Measurements from ENCODE around the gene FAAH2. TPM values are rescaled to one million over a fixed set of nuclear protein-coding genes. Genes with fewer than 3 reads are reported as not detected.
A peak's percentile ranks its signal among the peaks of the same experiment; 100 is the strongest.

Gene FAAH2
- under 1 TPM in 3 of 4 donors, not detected in 1; 0.22 to 0.90 (median 0.59) TPM for total RNA-seq

- DNase-seq (ENCODE audit: low spot score in 2 of 2): no peak
- WGBS, 2 donors: 6 to 33% methylated on average over 13 to 22 of the region's 22 CpGs
- Histone ChIP-seq H3K4me3 (peak within 1 kb of the TSS in 2 of 4 donors; percentile 29 to 30), H3K9me3 (no peaks in the 10 kb centered on the region), H3K4me1 (no peaks in the 10 kb centered on the region), H3K36me3 (no peaks in the 10 kb centered on the region), H3K27me3 (no peaks in the 10 kb centered on the region), H3K27ac (no peak within 1 kb of the TSS)
- TF ChIP-seq POLR2A (IDR thresholded peaks at IDR 0.05) (no peak), CTCF (IDR thresholded peaks at IDR 0.05) (no peak), EP300 (IDR thresholded peaks at IDR 0.05) (no peak)
Measured at GRCh38 chrX:57286507-57287251, at the start of gene FAAH2. Gene FAAH2 (plus strand): TSS chrX:57286706. CDS start chrX:57286826, 120 bp downstream.

GRCh38 chrX:57241967-57242366 lies 44.5 kb upstream of the FAAH2 start:
- no peak for TF ChIP-seq POLR2A (IDR thresholded peaks at IDR 0.05)
- no peak for TF ChIP-seq CTCF (IDR thresholded peaks at IDR 0.05)
- no peak for TF ChIP-seq EP300 (IDR thresholded peaks at IDR 0.05)
- no peak for DNase-seq (ENCODE audit: low spot score in 2 of 2)
- 73 to 100% methylated on average over 1 to 7 of the region's 7 CpGs for WGBS, 2 donors

GRCh38 chrX:57251965-57252364 lies 34.5 kb upstream of the FAAH2 start:
- Histone ChIP-seq H3K4me1 (no peaks in the 10 kb centered on the region), H3K4me3 (no peak overlapping the region), H3K27ac (no peak overlapping the region), H3K27me3 (no peaks in the 10 kb centered on the region), H3K9me3 (peaks cover 0 to 30% (median 4%) of the 10 kb centered on the region in 4 donors), H3K36me3 (no peaks in the 10 kb centered on the region)
- TF ChIP-seq POLR2A (IDR thresholded peaks at IDR 0.05): no peak
- no peak for TF ChIP-seq EP300 (IDR thresholded peaks at IDR 0.05)
- no peak for TF ChIP-seq CTCF (IDR thresholded peaks at IDR 0.05)
- WGBS, 2 donors: 83% methylated on average over 6 of the region's 6 CpGs; no CpG with 5 or more reads in 1 of the 2 donors
- DNase-seq (ENCODE audit: low spot score in 2 of 2): no peak

More at GRCh38 chrX:57241967-57242366, 44.5 kb upstream of the FAAH2 start:
- H3K9me3 ChIP-seq: peaks cover 0 to 7% (median 2%) of the 10 kb centered on the region in 4 donors
- H3K4me1 ChIP-seq: no peaks in the 10 kb centered on the region
- peaks cover 0 to 10% (median 0%) of the 10 kb centered on the region in 3 donors for H3K36me3 ChIP-seq
- H3K27ac ChIP-seq: no peak overlapping the region
- no peak overlapping the region for H3K4me3 ChIP-seq
- H3K27me3 ChIP-seq: no peaks in the 10 kb centered on the region

- Histone ChIP-seq H3K4me1 (no peaks in the 10 kb centered on the region), H3K36me3 (no peaks in the 10 kb centered on the region), H3K9me3 (peaks cover 0 to 23% (median 4%) of the 10 kb centered on the region in 4 donors), H3K4me3 (no peak overlapping the region), H3K27ac (no peak overlapping the region), H3K27me3 (no peaks in the 10 kb centered on the region)
- DNase-seq (ENCODE audit: low spot score in 2 of 2): no peak
- TF ChIP-seq CTCF (IDR thresholded peaks at IDR 0.05) (no peak), EP300 (IDR thresholded peaks at IDR 0.05) (no peak), POLR2A (IDR thresholded peaks at IDR 0.05) (no peak)
- 67 to 95% methylated on average over 3 to 4 of the region's 4 CpGs for WGBS, 2 donors
Measured at GRCh38 chrX:57265126-57265525, 21.4 kb upstream of the FAAH2 start.

GRCh38 chrX:57266275-57266674 lies 20.2 kb upstream of the FAAH2 start:
- H3K36me3 ChIP-seq: no peaks in the 10 kb centered on the region
- WGBS, 2 donors: 86 to 87% methylated on average over 3 of the region's 3 CpGs
- H3K9me3 ChIP-seq: peaks cover 0 to 23% (median 4%) of the 10 kb centered on the region in 4 donors

More at GRCh38 chrX:57266275-57266674, 20.2 kb upstream of the FAAH2 start:
- DNase-seq (ENCODE audit: low spot score in 2 of 2): no peak
- Histone ChIP-seq H3K27me3 (no peaks in the 10 kb centered on the region), H3K4me3 (no peak overlapping the region), H3K4me1 (no peaks in the 10 kb centered on the region), H3K27ac (no peak overlapping the region)
- TF ChIP-seq POLR2A (IDR thresholded peaks at IDR 0.05) (no peak), CTCF (IDR thresholded peaks at IDR 0.05) (no peak), EP300 (IDR thresholded peaks at IDR 0.05) (no peak)

All from tibial nerve (tissue), 4 donors.